ENCODE results near the gene SMOC1. TPM values are rescaled to one million over a fixed set of nuclear protein-coding genes. Genes with fewer than 3 reads are reported as not detected.

SMOC1 gene
- total RNA-seq, 1 experiment from 2014 or later: not detected

GRCh38 chr14:69855180-69855832 lies 23.9 kb upstream of the SMOC1 start:
- Histone ChIP-seq H3K9me3 (ENCODE audit: insufficient read depth, low read depth) (no peaks in the 10 kb centered on the region), H3K27ac (no peak overlapping the region), H3K36me3 (ENCODE audit: low read depth) (no peaks in the 10 kb centered on the region), H2AFZ (no peak overlapping the region), H3K27me3 (ENCODE audit: insufficient read depth, low read depth) (peaks cover 39% of the 10 kb centered on the region), H3K4me2 (no peak overlapping the region), H3K4me3 (no peak overlapping the region), H3K79me2 (ENCODE audit: low read depth) (no peaks in the 10 kb centered on the region), H3F3A (ENCODE audit: insufficient read depth, low read depth) (no peaks in the 10 kb centered on the region), H4K20me1 (ENCODE audit: insufficient read depth) (no peaks in the 10 kb centered on the region), H3K4me1 (replicated peaks; ENCODE audit: insufficient read depth) (no peaks in the 10 kb centered on the region; the same call in 1 of the 2 replicates), H3K9me2 (ENCODE audit: insufficient read depth) (no peaks in the 10 kb centered on the region)
- BruUV-seq (replicated peaks): no TSS peak
- CTCF ChIA-PET: no interaction called here
- intact Hi-C loops (cut with micrococcal nuclease; ENCODE audit: unreplicated experiment): no loop called here
- TF ChIP-seq, protein P1, sequence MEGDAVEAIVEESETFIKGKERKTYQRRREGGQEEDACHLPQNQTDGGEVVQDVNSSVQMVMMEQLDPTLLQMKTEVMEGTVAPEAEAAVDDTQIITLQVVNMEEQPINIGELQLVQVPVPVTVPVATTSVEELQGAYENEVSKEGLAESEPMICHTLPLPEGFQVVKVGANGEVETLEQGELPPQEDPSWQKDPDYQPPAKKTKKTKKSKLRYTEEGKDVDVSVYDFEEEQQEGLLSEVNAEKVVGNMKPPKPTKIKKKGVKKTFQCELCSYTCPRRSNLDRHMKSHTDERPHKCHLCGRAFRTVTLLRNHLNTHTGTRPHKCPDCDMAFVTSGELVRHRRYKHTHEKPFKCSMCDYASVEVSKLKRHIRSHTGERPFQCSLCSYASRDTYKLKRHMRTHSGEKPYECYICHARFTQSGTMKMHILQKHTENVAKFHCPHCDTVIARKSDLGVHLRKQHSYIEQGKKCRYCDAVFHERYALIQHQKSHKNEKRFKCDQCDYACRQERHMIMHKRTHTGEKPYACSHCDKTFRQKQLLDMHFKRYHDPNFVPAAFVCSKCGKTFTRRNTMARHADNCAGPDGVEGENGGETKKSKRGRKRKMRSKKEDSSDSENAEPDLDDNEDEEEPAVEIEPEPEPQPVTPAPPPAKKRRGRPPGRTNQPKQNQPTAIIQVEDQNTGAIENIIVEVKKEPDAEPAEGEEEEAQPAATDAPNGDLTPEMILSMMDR (conservative IDR thresholded peaks at IDR 0.05): no peak
- no peak for TF ChIP-seq EZH2 (IDR thresholded peaks at IDR 0.05; ENCODE audit: low read depth)
- DNase-seq: peak in 1 of 2 experiments; percentile 53
- POLR2A ChIA-PET (ENCODE audit: unreplicated experiment): no interaction called here

- no peak for TF ChIP-seq EZH2 (IDR thresholded peaks at IDR 0.05; ENCODE audit: low read depth)
- TF ChIP-seq, protein P1 (conservative IDR thresholded peaks at IDR 0.05): no peak
- no peak for DNase-seq
- Histone ChIP-seq H3K9me2 (ENCODE audit: insufficient read depth) (no peaks in the 10 kb centered on the region), H3F3A (ENCODE audit: insufficient read depth, low read depth) (no peaks in the 10 kb centered on the region), H3K36me3 (ENCODE audit: low read depth) (no peaks in the 10 kb centered on the region), H3K27ac (no peak overlapping the region), H3K9me3 (ENCODE audit: insufficient read depth, low read depth) (no peaks in the 10 kb centered on the region), H3K4me3 (no peak overlapping the region), H3K4me1 (replicated peaks; ENCODE audit: insufficient read depth) (no peaks in the 10 kb centered on the region; the same call in 1 of the 2 replicates), H3K79me2 (ENCODE audit: low read depth) (no peaks in the 10 kb centered on the region), H2AFZ (no peak overlapping the region), H4K20me1 (ENCODE audit: insufficient read depth) (no peaks in the 10 kb centered on the region), H3K27me3 (ENCODE audit: insufficient read depth, low read depth) (peaks cover 47% of the 10 kb centered on the region), H3K4me2 (no peak overlapping the region)
- intact Hi-C loops (cut with micrococcal nuclease; ENCODE audit: unreplicated experiment): no loop called here
- ChIA-PET POLR2A (ENCODE audit: unreplicated experiment) (no interaction called here), CTCF (no interaction called here)
- BruUV-seq (replicated peaks): no TSS peak
Measured at GRCh38 chr14:69858801-69859200, 20.4 kb upstream of the SMOC1 start.

GRCh38 chr14:69859591-69859990 lies 19.6 kb upstream of the SMOC1 start:
- Histone ChIP-seq H3F3A (ENCODE audit: insufficient read depth, low read depth) (no peaks in the 10 kb centered on the region), H3K4me2 (no peak overlapping the region), H3K27ac (no peak overlapping the region), H3K36me3 (ENCODE audit: low read depth) (no peaks in the 10 kb centered on the region), H4K20me1 (ENCODE audit: insufficient read depth) (no peaks in the 10 kb centered on the region), H3K79me2 (ENCODE audit: low read depth) (no peaks in the 10 kb centered on the region), H3K9me3 (ENCODE audit: insufficient read depth, low read depth) (no peaks in the 10 kb centered on the region), H3K27me3 (ENCODE audit: insufficient read depth, low read depth) (peaks cover 40% of the 10 kb centered on the region), H2AFZ (no peak overlapping the region), H3K4me1 (replicated peaks; ENCODE audit: insufficient read depth) (no peaks in the 10 kb centered on the region; the same call in 1 of the 2 replicates), H3K9me2 (ENCODE audit: insufficient read depth) (no peaks in the 10 kb centered on the region), H3K4me3 (no peak overlapping the region)
- TF ChIP-seq, protein P1 (conservative IDR thresholded peaks at IDR 0.05): no peak
- TF ChIP-seq EZH2 (IDR thresholded peaks at IDR 0.05; ENCODE audit: low read depth): no peak
- CTCF ChIA-PET: no interaction called here
- intact Hi-C loops (cut with micrococcal nuclease; ENCODE audit: unreplicated experiment): no loop called here
- no TSS peak for BruUV-seq (replicated peaks)
- no peak for DNase-seq
- POLR2A ChIA-PET (ENCODE audit: unreplicated experiment): interaction anchor here (0.6 kb wide), 1 partner anchor 462 kb away, joined by 4 read pairs; the partner anchor contains the start of gene ERH
